ENCODE measurements around the gene NQO1.
"Not testable (repeated sequence)": the region's sequence is repeated elsewhere in the genome, so short reads cannot be mapped to it uniquely, and the experiment has no call there.

- TF ChIP-seq CTCF, POLR2AphosphoS5 (IDR thresholded peaks at IDR 0.05): not testable (repeated sequence)
These were observed 2.7 kb upstream of the NQO1 start for GRCh38 chr16:69729030-69729429.

All from gastroesophageal sphincter (tissue), 3 donors.